HL-60/S4 treated with phorbol 12-myristate 13-acetate at 8.2 ng/mL for 4 days and 3 days (cell line): ENCODE measurements around the gene CXCL13.
"Not testable (repeated sequence)": the region's sequence is repeated elsewhere in the genome, so short reads cannot be mapped to it uniquely, and the experiment has no call there.

Source experiments
- in situ Hi-C: fragments of 300-500 bp; cut with MboI; formaldehyde crosslinking; loops from 2 replicates; pipeline ENCODE4 v1.15.0; 2022; ENCODE audit warnings: low sequenced_read_pairs

Gene CXCL13

GRCh38 chr4:77605210-77605902 lies at the start of gene CXCL13:
Gene CXCL13, plus strand, starts transcription at chr4:77605820. Its CDS starts 46 bp downstream, at chr4:77605866.
- in situ Hi-C loops: no loop called here

GRCh38 chr4:77560170-77560569 lies 45.5 kb upstream of the CXCL13 start:
- in situ Hi-C loops: no loop called here

GRCh38 chr4:77561720-77562119 lies 43.9 kb upstream of the CXCL13 start:
- in situ Hi-C loops: not testable (repeated sequence)

GRCh38 chr4:77564231-77564630 lies 41.4 kb upstream of the CXCL13 start:
- in situ Hi-C loops: no loop called here

- in situ Hi-C loops: no loop called here
These were observed 39.5 kb upstream of the CXCL13 start for GRCh38 chr4:77566148-77566547.

- in situ Hi-C loops: no loop called here
These were observed 38.1 kb upstream of the CXCL13 start for GRCh38 chr4:77567549-77567948.

GRCh38 chr4:77570508-77571214 lies 35.0 kb upstream of the CXCL13 start:
- in situ Hi-C loops: not testable (repeated sequence)

- in situ Hi-C loops: no loop called here
These were observed 29.3 kb upstream of the CXCL13 start for GRCh38 chr4:77576351-77576750.

- in situ Hi-C loops: no loop called here
These were observed 27.5 kb upstream of the CXCL13 start for GRCh38 chr4:77578145-77578544.

GRCh38 chr4:77579406-77580076 lies 26.1 kb upstream of the CXCL13 start:
- in situ Hi-C loops: no loop called here

- in situ Hi-C loops: no loop called here
These were observed 23.9 kb upstream of the CXCL13 start for GRCh38 chr4:77581724-77582123.

- in situ Hi-C loops: no loop called here
These were observed 23.5 kb upstream of the CXCL13 start for GRCh38 chr4:77582156-77582555.

GRCh38 chr4:77582711-77583110 lies 22.9 kb upstream of the CXCL13 start:
- in situ Hi-C loops: no loop called here

GRCh38 chr4:77586951-77587383 lies 18.7 kb upstream of the CXCL13 start:
- in situ Hi-C loops: no loop called here

GRCh38 chr4:77590482-77590881 lies 15.1 kb upstream of the CXCL13 start:
- in situ Hi-C loops: no loop called here

- in situ Hi-C loops: no loop called here
These were observed 14.1 kb upstream of the CXCL13 start for GRCh38 chr4:77591532-77591931.

- in situ Hi-C loops: no loop called here
These were observed 12.5 kb upstream of the CXCL13 start for GRCh38 chr4:77593101-77593500.

GRCh38 chr4:77593993-77594392 lies 11.6 kb upstream of the CXCL13 start:
- in situ Hi-C loops: no loop called here

GRCh38 chr4:77595364-77595973 lies 10.2 kb upstream of the CXCL13 start:
- in situ Hi-C loops: no loop called here

- in situ Hi-C loops: no loop called here
These were observed 6.2 kb upstream of the CXCL13 start for GRCh38 chr4:77599378-77599777.
